ENCODE data around the gene PRDX2. TPM values are rescaled to one million over a fixed set of nuclear protein-coding genes. Genes with fewer than 3 reads are reported as not detected.
A peak's percentile ranks its signal among the peaks of the same experiment; 100 is the strongest.

Gene PRDX2
- total and polyA plus RNA-seq, 7 experiments from 2014 or later, result 75.1 to 359 (median 118) TPM

DNA sequence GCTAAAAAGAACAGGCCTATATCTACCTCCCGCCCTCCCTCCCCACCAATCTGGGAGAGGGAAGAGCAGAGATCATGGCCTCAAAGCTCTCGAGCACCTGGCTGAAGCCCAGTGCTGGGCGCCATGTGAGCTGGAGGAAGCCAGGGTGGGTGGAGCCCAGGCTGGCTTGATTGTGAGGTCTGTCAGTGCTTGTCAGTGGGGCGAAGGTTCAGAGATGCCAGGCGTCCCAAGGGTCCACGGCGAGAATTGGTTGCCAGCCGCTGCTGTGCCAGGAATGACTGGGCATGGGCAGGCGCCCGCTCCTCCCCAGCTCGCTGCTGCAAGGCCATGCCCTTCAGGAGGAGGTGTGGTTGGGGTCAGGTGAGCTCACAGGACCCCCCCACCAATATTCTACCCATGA is 38.5 kb downstream of the PRDX2 start:
- peaks cover 0 to 5% (median 4%) of the 10 kb centered on the region in 5 donors for H3K27me3 Mint-ChIP-seq
- H3K4me1 ChIP-seq (ENCODE audit: control insufficient read depth in 2 of 2, insufficient read depth in 2 of 2, low read length in 2 of 2), result no peaks in the 10 kb centered on the region
- no peak overlapping the region for H3K27ac ChIP-seq (ENCODE audit: low read depth, low read length)
- no peaks in the 10 kb centered on the region for H3K27me3 ChIP-seq (ENCODE audit: control insufficient read depth in 2 of 2, insufficient read depth in 2 of 2, low read length in 2 of 2)
- DNase-seq, result no peak
- ChIA-PET POLR2A (interaction anchor here (1.5 kb wide), 1 partner anchor 33 kb away, joined by 3 read pairs; no protein-coding TSS in a partner anchor), CTCF (interaction anchor here (0.8 to 7.8 kb wide), 5 partner anchors 15 to 84 kb away, joined by 3 to 121 read pairs (median 5); partner anchors contain the start of genes PRDX2 and THSD8)
- no peak overlapping the region for H3K4me3 Mint-ChIP-seq
- ATAC-seq, result no peak
- intact Hi-C loops (cut with micrococcal nuclease), result no loop called here
- no peak overlapping the region for H3K27ac Mint-ChIP-seq
- H3K36me3 ChIP-seq (ENCODE audit: control insufficient read depth in 2 of 3, insufficient read depth in 3 of 3, low read length in 3 of 3), result peaks cover 0 to 9% (median 4%) of the 10 kb centered on the region in 3 experiments
- H3K36me3 Mint-ChIP-seq, result peaks cover 0 to 14% (median 0%) of the 10 kb centered on the region in 5 donors
- peaks cover 0 to 13% (median 6%) of the 10 kb centered on the region in 7 donors for H3K4me1 Mint-ChIP-seq
- H3K4me3 ChIP-seq (ENCODE audit: low read length), result no peak overlapping the region
- no peaks in the 10 kb centered on the region for H3K9me3 Mint-ChIP-seq
- H3K9me3 ChIP-seq (ENCODE audit: control insufficient read depth in 2 of 3, low read length in 3 of 3), result no peaks in the 10 kb centered on the region

DNA sequence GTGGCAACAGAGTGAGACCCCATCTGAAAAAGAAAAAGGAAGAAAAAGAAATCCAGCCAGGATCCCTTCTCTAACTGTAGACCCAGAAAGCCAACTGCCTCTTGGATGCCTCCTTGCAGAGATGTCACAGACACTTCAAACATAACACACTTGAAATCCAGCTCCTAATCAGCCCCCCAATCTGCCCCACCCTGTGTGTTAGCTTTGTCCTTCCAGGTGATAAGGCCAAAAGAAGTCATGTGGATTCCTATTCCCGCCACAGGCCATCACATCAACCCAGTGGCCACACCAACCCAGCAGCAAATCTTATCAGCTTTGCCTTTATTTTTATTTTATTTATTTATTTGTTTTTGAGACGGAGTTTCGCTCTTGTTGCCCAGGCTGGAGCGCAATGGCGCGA is 41.9 kb downstream of the PRDX2 start:
- H3K27ac ChIP-seq (ENCODE audit: low read depth, low read length), result no peak overlapping the region
- Mint-ChIP-seq H3K27me3 (peaks cover 4 to 14% (median 9%) of the 10 kb centered on the region in 5 donors), H3K9me3 (no peaks in the 10 kb centered on the region), H3K4me3 (no peak overlapping the region), H3K4me1 (peaks cover 0 to 10% (median 8%) of the 10 kb centered on the region in 7 donors), H3K36me3 (peaks cover 0 to 9% (median 0%) of the 10 kb centered on the region in 5 donors), H3K27ac (no peak overlapping the region)
- no peaks in the 10 kb centered on the region for H3K27me3 ChIP-seq (ENCODE audit: control insufficient read depth in 2 of 2, insufficient read depth in 2 of 2, low read length in 2 of 2)
- intact Hi-C loops (cut with micrococcal nuclease), result loop anchor here (1.0 to 2.0 kb wide), 5 partner anchors 15 to 119 kb away; partner anchors contain the start of gene HOOK2 (in 1 of the 2)
- H3K36me3 ChIP-seq (ENCODE audit: control insufficient read depth in 2 of 3, insufficient read depth in 3 of 3, low read length in 3 of 3), result peaks cover 0 to 2% (median 0%) of the 10 kb centered on the region in 3 experiments
- CTCF ChIA-PET, result interaction anchor here (0.7 to 5.1 kb wide), 13 partner anchors 13 to 196 kb away, joined by 3 to 41 read pairs (median 7); partner anchors contain the start of genes HOOK2, RNASEH2A and TNPO2
- ATAC-seq (no peak), DNase-seq (no peak)
- H3K4me3 ChIP-seq (ENCODE audit: low read length), result no peak overlapping the region
- H3K9me3 ChIP-seq (ENCODE audit: control insufficient read depth in 2 of 3, low read length in 3 of 3), result no peaks in the 10 kb centered on the region
- H3K4me1 ChIP-seq (ENCODE audit: control insufficient read depth in 2 of 2, insufficient read depth in 2 of 2, low read length in 2 of 2), result peaks cover 0 to 7% of the 10 kb centered on the region in 2 donors
- POLR2A ChIA-PET, result interaction anchor here (0.6 to 1.4 kb wide), 6 partner anchors 9 to 145 kb away, joined by 3 to 4 read pairs (median 3); partner anchors contain the start of gene TRIR

DNA sequence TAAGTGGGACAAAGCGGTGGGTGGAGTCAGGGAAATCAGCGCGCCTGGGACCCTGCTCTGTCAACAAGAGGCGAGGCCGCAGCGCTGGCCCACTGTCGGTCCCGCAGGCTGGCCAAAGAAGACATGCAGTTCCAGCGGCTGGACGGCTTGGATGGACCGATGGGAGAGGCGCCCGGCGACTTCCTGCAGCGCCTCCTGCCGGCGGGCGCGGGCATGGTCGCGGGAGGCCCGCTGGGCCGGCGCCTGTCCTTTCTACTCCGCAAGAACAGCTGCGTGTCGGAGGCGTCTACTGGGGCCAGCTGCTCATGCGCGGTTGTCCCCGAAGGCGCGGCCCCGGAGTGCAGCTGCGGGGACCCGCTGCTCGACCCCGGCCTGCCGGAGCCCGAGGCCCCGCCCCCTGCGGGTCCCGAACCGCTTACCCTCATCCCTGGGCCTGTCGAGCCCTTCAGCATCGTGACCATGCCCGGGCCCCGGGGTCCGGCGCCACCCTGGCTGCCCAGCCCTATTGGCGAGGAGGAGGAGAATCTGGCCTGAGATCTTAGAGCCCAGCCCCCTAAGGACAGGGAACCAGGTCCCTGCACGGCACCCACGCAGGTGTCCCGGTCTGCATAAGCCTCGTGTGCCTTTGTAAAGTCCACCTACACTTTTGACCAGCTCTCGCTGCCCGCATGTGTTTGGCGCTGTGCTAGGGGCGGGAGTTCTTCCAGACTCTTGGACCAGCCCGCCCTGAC is 43.9 kb downstream of the PRDX2 start:
- peak overlapping the region; percentile 27 for H3K4me3 ChIP-seq (ENCODE audit: low read length)
- Mint-ChIP-seq H3K4me1 (peaks cover 0 to 10% (median 8%) of the 10 kb centered on the region in 7 donors), H3K27me3 (peaks cover 10 to 20% (median 11%) of the 10 kb centered on the region in 5 donors), H3K9me3 (no peaks in the 10 kb centered on the region), H3K36me3 (no peaks in the 10 kb centered on the region), H3K27ac (no peak overlapping the region), H3K4me3 (peak overlapping the region in 8 of 10 donors; percentile 13 to 64 (median 46))
- intact Hi-C loops (cut with micrococcal nuclease), result loop anchor here (1.0 to 2.0 kb wide), 3 partner anchors 25 to 193 kb away; no protein-coding TSS in a partner anchor
- peak; percentile 87 for ATAC-seq
- H3K36me3 ChIP-seq (ENCODE audit: control insufficient read depth in 2 of 3, insufficient read depth in 3 of 3, low read length in 3 of 3), result no peaks in the 10 kb centered on the region
- no peaks in the 10 kb centered on the region for H3K9me3 ChIP-seq (ENCODE audit: control insufficient read depth in 2 of 3, low read length in 3 of 3)
- ChIA-PET CTCF (interaction anchor here (0.6 to 5.1 kb wide), 14 partner anchors 8 to 144 kb away, joined by 3 to 41 read pairs (median 5); partner anchors contain the start of gene RNASEH2A), POLR2A (interaction anchor here (0.7 to 1.0 kb wide), 2 partner anchors 24 to 40 kb away, joined by 3 read pairs; no protein-coding TSS in a partner anchor)
- H3K27ac ChIP-seq (ENCODE audit: low read depth, low read length), result no peak overlapping the region
- H3K27me3 ChIP-seq (ENCODE audit: control insufficient read depth in 2 of 2, insufficient read depth in 2 of 2, low read length in 2 of 2), result no peaks in the 10 kb centered on the region
- peak in 8 of 9 donors; percentile 40 to 84 (median 57) for DNase-seq
- H3K4me1 ChIP-seq (ENCODE audit: control insufficient read depth in 2 of 2, insufficient read depth in 2 of 2, low read length in 2 of 2), result peaks cover 0 to 7% of the 10 kb centered on the region in 2 donors

DNA sequence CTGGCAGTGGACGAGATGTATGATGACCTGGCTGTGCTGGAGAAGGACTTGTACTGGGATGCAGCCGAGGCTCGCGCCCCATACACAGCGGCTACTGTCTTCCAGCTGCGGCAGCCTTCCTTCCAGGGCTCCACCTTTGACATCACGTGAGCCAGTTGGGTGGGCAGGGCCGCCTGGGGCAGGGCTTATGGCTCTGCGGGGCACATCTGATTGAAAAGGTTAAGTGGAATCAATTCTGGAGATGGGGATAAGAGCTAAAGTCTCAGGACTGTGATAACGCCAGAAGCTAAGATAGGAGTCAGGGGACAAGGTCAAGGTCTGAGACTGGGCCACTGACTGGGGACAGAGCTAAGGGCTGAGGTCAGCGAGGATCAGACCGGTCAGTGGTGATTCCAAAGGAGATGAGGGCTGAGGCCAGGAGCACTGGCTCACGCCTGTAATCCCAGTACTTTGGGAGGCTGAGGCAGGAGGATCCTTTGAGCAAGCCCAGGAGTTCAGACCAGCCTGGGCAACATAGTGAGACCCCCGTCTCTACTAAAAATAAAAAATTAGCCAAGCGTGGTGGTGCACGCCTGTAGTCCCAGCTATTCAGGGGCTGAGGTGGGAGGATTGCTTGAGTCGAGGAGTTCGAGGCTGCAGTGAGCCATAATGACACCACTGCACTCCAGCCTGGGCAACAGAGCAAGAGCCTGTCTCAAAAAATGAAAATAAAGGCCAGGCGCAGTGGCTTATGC is 45.3 kb downstream of the PRDX2 start:
- no peak overlapping the region for H3K27ac ChIP-seq (ENCODE audit: low read depth, low read length)
- Mint-ChIP-seq H3K27ac (no peak overlapping the region), H3K4me1 (peaks cover 0 to 9% (median 8%) of the 10 kb centered on the region in 7 donors), H3K9me3 (no peaks in the 10 kb centered on the region), H3K36me3 (no peaks in the 10 kb centered on the region), H3K4me3 (peak overlapping the region in 3 of 10 donors; percentile 6 to 27 (median 24)), H3K27me3 (peaks cover 10 to 25% (median 14%) of the 10 kb centered on the region in 5 donors)
- POLR2A ChIA-PET, result interaction anchor here (0.6 kb wide), 1 partner anchor 36 kb away, joined by 3 read pairs; no protein-coding TSS in a partner anchor
- DNase-seq (no peak), ATAC-seq (no peak)
- no peak overlapping the region for H3K4me3 ChIP-seq (ENCODE audit: low read length)
- peaks cover 0 to 7% of the 10 kb centered on the region in 2 donors for H3K4me1 ChIP-seq (ENCODE audit: control insufficient read depth in 2 of 2, insufficient read depth in 2 of 2, low read length in 2 of 2)
- CTCF ChIA-PET, result interaction anchor here (0.6 to 5.1 kb wide), 6 partner anchors 9 to 91 kb away, joined by 3 to 39 read pairs (median 5); no protein-coding TSS in a partner anchor
- no peaks in the 10 kb centered on the region for H3K36me3 ChIP-seq (ENCODE audit: control insufficient read depth in 2 of 3, insufficient read depth in 3 of 3, low read length in 3 of 3)
- H3K27me3 ChIP-seq (ENCODE audit: control insufficient read depth in 2 of 2, insufficient read depth in 2 of 2, low read length in 2 of 2), result no peaks in the 10 kb centered on the region
- intact Hi-C loops (cut with micrococcal nuclease), result loop anchor here in 1 of 2 donors (2.0 kb wide), 1 partner anchor 24 kb away; no protein-coding TSS in a partner anchor
- H3K9me3 ChIP-seq (ENCODE audit: control insufficient read depth in 2 of 3, low read length in 3 of 3), result no peaks in the 10 kb centered on the region

DNA sequence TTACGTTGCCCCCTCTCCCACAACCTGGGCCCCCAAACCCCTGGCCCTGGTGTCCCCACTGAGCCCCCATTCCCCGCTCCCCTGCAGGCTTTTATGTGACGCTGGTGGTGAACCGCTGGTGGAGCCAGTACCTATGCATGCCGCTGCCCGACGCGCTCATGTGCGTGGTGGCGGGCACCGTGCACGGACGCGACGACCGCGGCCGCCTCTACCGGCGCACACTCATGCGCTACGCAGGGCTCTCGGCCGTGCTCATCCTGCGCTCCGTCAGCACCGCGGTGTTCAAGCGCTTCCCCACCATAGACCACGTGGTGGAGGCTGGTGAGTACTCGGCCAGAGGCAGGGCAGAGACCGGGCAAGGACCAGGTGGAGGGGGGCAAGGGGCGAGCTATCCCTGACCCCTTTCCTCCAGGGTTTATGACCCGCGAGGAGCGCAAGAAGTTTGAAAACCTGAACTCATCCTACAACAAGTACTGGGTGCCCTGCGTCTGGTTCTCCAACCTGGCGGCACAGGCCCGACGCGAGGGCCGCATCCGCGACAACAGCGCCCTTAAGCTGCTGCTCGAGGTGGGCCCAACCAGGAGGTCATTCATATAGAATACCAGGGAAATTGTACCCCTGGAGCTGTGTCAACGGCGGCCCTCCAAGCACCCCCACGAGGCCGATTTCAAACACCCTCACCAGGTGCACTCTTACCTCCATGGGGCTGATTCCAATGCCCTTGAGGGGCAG is 47.0 kb downstream of the PRDX2 start:
- Mint-ChIP-seq H3K9me3 (no peaks in the 10 kb centered on the region), H3K36me3 (no peaks in the 10 kb centered on the region), H3K27ac (no peak overlapping the region), H3K27me3 (peaks cover 18 to 39% (median 26%) of the 10 kb centered on the region in 5 donors), H3K4me3 (no peak overlapping the region), H3K4me1 (peaks cover 0 to 12% (median 8%) of the 10 kb centered on the region in 7 donors)
- intact Hi-C loops (cut with micrococcal nuclease), result no loop called here
- Histone ChIP-seq H3K27ac (ENCODE audit: low read depth, low read length) (no peak overlapping the region), H3K9me3 (ENCODE audit: control insufficient read depth in 2 of 3, low read length in 3 of 3) (no peaks in the 10 kb centered on the region), H3K4me3 (ENCODE audit: low read length) (no peak overlapping the region), H3K4me1 (ENCODE audit: control insufficient read depth in 2 of 2, insufficient read depth in 2 of 2, low read length in 2 of 2) (peaks cover 0 to 7% of the 10 kb centered on the region in 2 donors), H3K27me3 (ENCODE audit: control insufficient read depth in 2 of 2, insufficient read depth in 2 of 2, low read length in 2 of 2) (no peaks in the 10 kb centered on the region), H3K36me3 (ENCODE audit: control insufficient read depth in 2 of 3, insufficient read depth in 3 of 3, low read length in 3 of 3) (no peaks in the 10 kb centered on the region)
- DNase-seq, result no peak
- POLR2A ChIA-PET, result interaction anchor here (1.0 to 1.3 kb wide), 2 partner anchors 8 to 41 kb away, joined by 3 read pairs; no protein-coding TSS in a partner anchor
- no peak for ATAC-seq
- CTCF ChIA-PET, result interaction anchor here (2.6 kb wide), 1 partner anchor 37 kb away, joined by 10 read pairs; no protein-coding TSS in a partner anchor

Data from naive thymus-derived CD4-positive, alpha-beta T cell (primary cell).